Skeletal muscle satellite cell (primary cell): ENCODE measurements around the gene SNX20.

ENCODE experiments used
- H3K27me3 ChIP-seq: 2 replicates; pipeline ENCODE4 v1.7.0; 2013; ENCODE audit warnings: low read length; ENCODE audit not compliant: control insufficient read depth, insufficient read depth
- H3K36me3 ChIP-seq: 2 replicates; pipeline ENCODE4 v1.7.0; 2013; ENCODE audit warnings: mild to moderate bottlenecking, control low read depth, low read length; ENCODE audit not compliant: insufficient read depth
- H3K4me1 ChIP-seq: 2 replicates; pipeline ENCODE4 v1.7.0; 2013; ENCODE audit warnings: low read length; ENCODE audit not compliant: control insufficient read depth, insufficient read depth
- H3K4me2 ChIP-seq: 2 replicates; pipeline ENCODE4 v1.7.0; 2013; ENCODE audit warnings: mild to moderate bottlenecking, low read length
- H3K4me3 ChIP-seq: 2 replicates; pipeline ENCODE4 v1.7.0; 2013; ENCODE audit warnings: low read length
- H3K9ac ChIP-seq: 2 replicates; pipeline ENCODE4 v1.7.0; 2013; ENCODE audit warnings: mild to moderate bottlenecking, low read depth, low read length, moderate library complexity
- H3K9me3 ChIP-seq: replicated peaks from 2 replicates; pipeline ENCODE4 v1.7.0; 2013; ENCODE audit warnings: mild to moderate bottlenecking, control low read depth, low read length

Gene SNX20

GRCh38 chr16:50645563-50646220, 35.4 kb downstream of the SNX20 start:
- Histone ChIP-seq H3K4me2 (no peak overlapping the region), H3K4me1 (no peaks in the 10 kb centered on the region), H3K4me3 (no peak overlapping the region), H3K36me3 (no peaks in the 10 kb centered on the region), H3K9me3 (no peaks in the 10 kb centered on the region), H3K9ac (no peak overlapping the region), H3K27me3 (peaks cover 8% of the 10 kb centered on the region)

DNA sequence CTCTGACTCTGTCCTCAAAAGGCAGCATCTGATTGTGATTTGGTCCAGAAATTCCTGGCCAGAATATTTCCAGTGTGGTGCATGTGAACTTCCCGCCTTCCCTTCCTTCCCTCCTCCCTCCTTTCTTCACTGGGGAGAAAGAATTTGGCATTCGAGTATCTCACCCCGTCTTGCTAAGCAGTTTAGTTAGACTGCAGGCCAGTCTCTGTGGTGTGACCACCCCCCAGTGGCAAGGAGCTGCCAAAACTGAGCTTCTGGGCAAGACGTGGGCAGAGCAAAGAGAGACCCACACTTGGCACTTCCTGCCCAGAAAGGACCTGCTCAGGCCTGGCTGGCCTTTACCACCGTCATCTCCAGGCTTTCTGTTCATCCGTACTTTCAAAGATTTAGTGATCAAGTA, 36.4 kb downstream of the SNX20 start:
- Histone ChIP-seq H3K9ac (no peak overlapping the region), H3K4me3 (no peak overlapping the region), H3K27me3 (peaks cover 12% of the 10 kb centered on the region), H3K4me1 (no peaks in the 10 kb centered on the region), H3K9me3 (no peaks in the 10 kb centered on the region), H3K36me3 (no peaks in the 10 kb centered on the region), H3K4me2 (no peak overlapping the region)

- Histone ChIP-seq H3K36me3 (no peaks in the 10 kb centered on the region), H3K4me2 (no peak overlapping the region), H3K9me3 (no peaks in the 10 kb centered on the region), H3K4me1 (no peaks in the 10 kb centered on the region), H3K27me3 (peaks cover 12% of the 10 kb centered on the region), H3K4me3 (no peak overlapping the region), H3K9ac (no peak overlapping the region)
Observed at GRCh38 chr16:50644245-50644644, 36.9 kb downstream of the SNX20 start.

- Histone ChIP-seq H3K4me1 (no peaks in the 10 kb centered on the region), H3K27me3 (peaks cover 10% of the 10 kb centered on the region), H3K4me3 (no peak overlapping the region), H3K4me2 (no peak overlapping the region), H3K9ac (no peak overlapping the region), H3K36me3 (no peaks in the 10 kb centered on the region), H3K9me3 (no peaks in the 10 kb centered on the region)
Observed at GRCh38 chr16:50643192-50643591, 37.9 kb downstream of the SNX20 start.

GRCh38 chr16:50642349-50642748, 38.8 kb downstream of the SNX20 start:
- H3K4me1 ChIP-seq, result no peaks in the 10 kb centered on the region
- no peak overlapping the region for H3K4me3 ChIP-seq
- peaks cover 4% of the 10 kb centered on the region for H3K27me3 ChIP-seq
- no peaks in the 10 kb centered on the region for H3K36me3 ChIP-seq
- no peak overlapping the region for H3K4me2 ChIP-seq
- no peak overlapping the region for H3K9ac ChIP-seq
- H3K9me3 ChIP-seq, result no peaks in the 10 kb centered on the region

- Histone ChIP-seq H3K36me3 (no peaks in the 10 kb centered on the region), H3K4me3 (no peak overlapping the region), H3K27me3 (peaks cover 4% of the 10 kb centered on the region), H3K4me1 (no peaks in the 10 kb centered on the region), H3K4me2 (no peak overlapping the region), H3K9me3 (no peaks in the 10 kb centered on the region), H3K9ac (no peak overlapping the region)
Observed at GRCh38 chr16:50641818-50642187, 39.3 kb downstream of the SNX20 start.

GRCh38 chr16:50640919-50641817, 39.9 kb downstream of the SNX20 start:
- no peaks in the 10 kb centered on the region for H3K9me3 ChIP-seq
- H3K9ac ChIP-seq, result no peak overlapping the region
- H3K4me3 ChIP-seq, result no peak overlapping the region
- no peak overlapping the region for H3K4me2 ChIP-seq
- H3K27me3 ChIP-seq, result peaks cover 4% of the 10 kb centered on the region
- H3K36me3 ChIP-seq, result no peaks in the 10 kb centered on the region
- no peaks in the 10 kb centered on the region for H3K4me1 ChIP-seq

- Histone ChIP-seq H3K36me3 (no peaks in the 10 kb centered on the region), H3K9ac (no peak overlapping the region), H3K27me3 (peaks cover 7% of the 10 kb centered on the region), H3K9me3 (no peaks in the 10 kb centered on the region), H3K4me1 (no peaks in the 10 kb centered on the region), H3K4me2 (no peak overlapping the region), H3K4me3 (no peak overlapping the region)
Observed at GRCh38 chr16:50640391-50640790, 40.7 kb downstream of the SNX20 start.

DNA sequence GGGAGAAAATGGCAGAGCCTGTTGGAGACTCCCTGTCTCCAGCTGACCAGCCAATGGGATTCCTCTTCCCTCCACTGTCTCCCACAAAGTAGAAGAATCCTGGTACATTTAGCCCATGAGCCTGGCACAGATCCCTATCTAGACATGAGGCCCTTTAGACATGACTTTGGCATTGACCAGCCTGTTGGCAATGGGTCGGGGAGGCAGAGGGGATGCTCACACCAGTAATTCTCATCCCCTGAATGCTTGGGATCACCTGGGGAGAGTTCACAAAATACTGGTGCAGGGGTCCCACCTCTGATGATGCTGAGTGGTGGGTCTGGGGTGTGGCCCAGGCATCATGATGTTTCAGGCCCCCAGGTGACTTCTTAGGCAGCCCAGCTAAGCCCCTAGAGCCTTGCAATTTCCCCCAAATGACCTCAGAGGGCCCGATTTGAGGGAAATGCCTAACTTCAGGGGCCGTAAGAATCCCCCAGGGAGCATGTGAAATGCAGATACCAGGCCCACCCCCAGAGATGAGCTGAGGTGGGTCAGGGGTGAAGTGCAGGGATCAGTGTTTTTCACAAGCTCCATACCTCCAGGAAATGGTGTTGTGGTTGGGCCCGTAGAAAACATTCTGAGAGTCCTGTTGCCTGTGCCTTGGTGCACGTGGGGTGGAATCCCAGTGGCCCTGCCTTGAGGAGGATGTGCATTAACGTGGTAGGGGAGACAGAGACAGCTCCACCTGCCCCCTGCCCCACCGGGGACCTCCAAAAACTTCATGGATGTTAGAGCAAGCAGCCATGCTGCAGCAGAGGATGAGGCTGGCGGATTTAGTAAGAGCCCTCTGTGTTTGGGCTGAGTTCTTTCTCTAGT, 42.1 kb downstream of the SNX20 start:
- Histone ChIP-seq H3K4me1 (no peaks in the 10 kb centered on the region), H3K27me3 (peaks cover 10% of the 10 kb centered on the region), H3K36me3 (no peaks in the 10 kb centered on the region), H3K9me3 (no peaks in the 10 kb centered on the region), H3K4me2 (no peak overlapping the region), H3K9ac (no peak overlapping the region), H3K4me3 (no peak overlapping the region)

DNA sequence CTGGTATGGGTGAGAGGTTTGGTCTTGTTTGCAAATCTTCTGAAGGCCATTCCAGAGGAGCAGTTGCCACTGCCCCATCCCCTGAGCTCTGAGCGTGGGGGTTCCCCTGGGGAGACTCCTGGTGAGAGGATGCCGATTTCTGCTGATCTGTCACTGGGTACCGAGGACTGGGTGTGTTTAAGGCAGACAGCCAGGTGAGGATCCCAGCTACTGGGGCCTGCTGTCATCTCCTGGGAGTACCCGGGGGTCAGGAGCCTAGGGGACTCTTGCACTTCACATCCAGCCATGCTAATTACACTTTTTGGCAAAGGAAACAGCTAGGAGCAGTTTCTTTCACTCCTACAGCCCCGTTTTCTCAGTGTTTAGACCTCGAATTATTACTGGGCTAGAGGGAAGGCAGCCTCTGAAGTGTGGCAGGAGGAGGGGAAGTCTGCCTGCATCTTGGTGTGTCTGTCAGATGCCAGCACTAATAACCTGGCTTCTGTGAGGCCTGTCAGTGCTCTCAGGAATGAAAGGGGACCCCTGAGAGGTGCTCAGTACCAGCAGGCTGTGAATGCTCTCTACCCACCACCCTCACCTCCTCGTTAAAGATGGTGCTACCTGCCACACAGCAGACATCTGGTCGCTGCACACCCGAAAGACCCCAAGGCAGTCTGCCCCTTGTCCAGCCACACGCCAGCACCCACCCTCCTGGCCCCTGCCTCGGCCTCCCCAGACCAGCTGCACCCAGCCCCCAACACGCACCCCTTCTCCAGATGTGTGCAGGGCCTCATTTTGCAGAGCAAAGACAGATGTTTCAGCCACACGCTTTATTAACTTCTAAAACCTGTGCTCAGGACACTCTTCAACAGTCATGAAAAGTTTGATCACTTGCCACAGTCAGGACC, 43.2 kb downstream of the SNX20 start:
- Histone ChIP-seq H3K27me3 (peaks cover 10% of the 10 kb centered on the region), H3K9ac (no peak overlapping the region), H3K4me2 (no peak overlapping the region)

More for the DNA sequence above, 43.2 kb downstream of the SNX20 start:
- H3K4me1 ChIP-seq, result no peaks in the 10 kb centered on the region
- no peaks in the 10 kb centered on the region for H3K36me3 ChIP-seq
- no peaks in the 10 kb centered on the region for H3K9me3 ChIP-seq
- no peak overlapping the region for H3K4me3 ChIP-seq
